ENCODE data around the gene USP17L10.
"Not testable (repeated sequence)": the region's sequence is repeated elsewhere in the genome, so short reads cannot be mapped to it uniquely, and the experiment has no call there.

- TF ChIP-seq POLR2A (conservative IDR thresholded peaks at IDR 0.05); MAX (CRISPR knock-in tag; IDR thresholded peaks at IDR 0.05); HCFC1 (IDR thresholded peaks at IDR 0.05; ENCODE audit: low read depth, low read length); ARID4B (CRISPR knock-in tag; IDR thresholded peaks at IDR 0.05); TCF7 (IDR thresholded peaks at IDR 0.05; ENCODE audit: borderline replicate concordance); FOXM1 (IDR thresholded peaks at IDR 0.05; ENCODE audit: low read depth); FOXM1 (CRISPR knock-in tag; IDR thresholded peaks at IDR 0.05; ENCODE audit: low read depth); CHAMP1 (IDR thresholded peaks at IDR 0.05); RNF2 (IDR thresholded peaks at IDR 0.05); TARDBP (IDR thresholded peaks at IDR 0.05): not testable (repeated sequence)
- TF ChIP-seq, protein P1, sequence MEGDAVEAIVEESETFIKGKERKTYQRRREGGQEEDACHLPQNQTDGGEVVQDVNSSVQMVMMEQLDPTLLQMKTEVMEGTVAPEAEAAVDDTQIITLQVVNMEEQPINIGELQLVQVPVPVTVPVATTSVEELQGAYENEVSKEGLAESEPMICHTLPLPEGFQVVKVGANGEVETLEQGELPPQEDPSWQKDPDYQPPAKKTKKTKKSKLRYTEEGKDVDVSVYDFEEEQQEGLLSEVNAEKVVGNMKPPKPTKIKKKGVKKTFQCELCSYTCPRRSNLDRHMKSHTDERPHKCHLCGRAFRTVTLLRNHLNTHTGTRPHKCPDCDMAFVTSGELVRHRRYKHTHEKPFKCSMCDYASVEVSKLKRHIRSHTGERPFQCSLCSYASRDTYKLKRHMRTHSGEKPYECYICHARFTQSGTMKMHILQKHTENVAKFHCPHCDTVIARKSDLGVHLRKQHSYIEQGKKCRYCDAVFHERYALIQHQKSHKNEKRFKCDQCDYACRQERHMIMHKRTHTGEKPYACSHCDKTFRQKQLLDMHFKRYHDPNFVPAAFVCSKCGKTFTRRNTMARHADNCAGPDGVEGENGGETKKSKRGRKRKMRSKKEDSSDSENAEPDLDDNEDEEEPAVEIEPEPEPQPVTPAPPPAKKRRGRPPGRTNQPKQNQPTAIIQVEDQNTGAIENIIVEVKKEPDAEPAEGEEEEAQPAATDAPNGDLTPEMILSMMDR (IDR thresholded peaks at IDR 0.05 in 2 of 3, conservative IDR thresholded peaks at IDR 0.05 in 1 of 3; ENCODE audit: insufficient read depth in 2 of 3, low read depth in 1 of 3, low read length in 3 of 3) = not testable (repeated sequence)
- TF ChIP-seq, protein P2, sequence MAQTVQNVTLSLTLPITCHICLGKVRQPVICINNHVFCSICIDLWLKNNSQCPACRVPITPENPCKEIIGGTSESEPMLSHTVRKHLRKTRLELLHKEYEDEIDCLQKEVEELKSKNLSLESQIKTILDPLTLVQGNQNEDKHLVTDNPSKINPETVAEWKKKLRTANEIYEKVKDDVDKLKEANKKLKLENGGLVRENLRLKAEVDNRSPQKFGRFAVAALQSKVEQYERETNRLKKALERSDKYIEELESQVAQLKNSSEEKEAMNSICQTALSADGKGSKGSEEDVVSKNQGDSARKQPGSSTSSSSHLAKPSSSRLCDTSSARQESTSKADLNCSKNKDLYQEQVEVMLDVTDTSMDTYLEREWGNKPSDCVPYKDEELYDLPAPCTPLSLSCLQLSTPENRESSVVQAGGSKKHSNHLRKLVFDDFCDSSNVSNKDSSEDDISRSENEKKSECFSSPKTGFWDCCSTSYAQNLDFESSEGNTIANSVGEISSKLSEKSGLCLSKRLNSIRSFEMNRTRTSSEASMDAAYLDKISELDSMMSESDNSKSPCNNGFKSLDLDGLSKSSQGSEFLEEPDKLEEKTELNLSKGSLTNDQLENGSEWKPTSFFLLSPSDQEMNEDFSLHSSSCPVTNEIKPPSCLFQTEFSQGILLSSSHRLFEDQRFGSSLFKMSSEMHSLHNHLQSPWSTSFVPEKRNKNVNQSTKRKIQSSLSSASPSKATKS (CRISPR knock-in tag; IDR thresholded peaks at IDR 0.05) = not testable (repeated sequence)
Observed at GRCh38 chr4:9243579-9243978, 33.1 kb downstream of the USP17L10 start, which contains the start of gene USP17L17.

Data from K562 (cell line).